HL-60 (cell line): ENCODE measurements around the gene TPST1.
"Not testable (repeated sequence)": the region's sequence is repeated elsewhere in the genome, so short reads cannot be mapped to it uniquely, and the experiment has no call there.

Experiments used
- CTCF ChIP-seq: IDR thresholded peaks from one replicate; pipeline ENCODE4 v1.5.1; 2011; ENCODE audit warnings: low read length, control low read depth, inconsistent platforms; ENCODE audit not compliant: insufficient read depth
- GABPA ChIP-seq: IDR thresholded peaks from 2 replicates; pipeline ENCODE4 v1.6.1; 2012; ENCODE audit warnings: low read depth
- SPI1 ChIP-seq: IDR thresholded peaks from 2 replicates; pipeline ENCODE4 v1.6.1; 2012; ENCODE audit warnings: low read depth, mild to moderate bottlenecking, borderline replicate concordance

GRCh38 chr7:66382182-66382923, 177.2 kb downstream of the TPST1 start:
- not testable (repeated sequence) for TF ChIP-seq CTCF, SPI1, GABPA
